Heart left ventricle (tissue), 13 donors: ENCODE data around the gene ANGPTL1.

Source experiments
- POLR2A ChIP-seq, 2 donors: fragments of 450-650 bp; IDR thresholded peaks; one replicate each; pipeline ENCODE4 v1.6.1; 2017; ENCODE audit warnings: antibody characterized with exemption in 2 of 2, mild to moderate bottlenecking in 2 of 2, moderate library complexity in 2 of 2
- TF ChIP-seq, protein P1 (sequence below), 12 donors: fragments of 200-600 bp; sonication (generic) in 4 of 12; IDR thresholded peaks; one replicate each; pipeline versions ENCODE4 v1.5.0 to v1.8.0; 2018 to 2022; ENCODE audit warnings: antibody characterized with exemption in 12 of 12, mild to moderate bottlenecking in 5 of 12
- donor health status: ischemic (EF 13 %, LVEDD 7.1; RV severe dilation, severe dysfunction).
- donor health status: DM: no; HTN: yes; CAD: no.
- donor health status: DM: no; HTN: no; CAD: no.
- donor health status: ischemic (EF 25% LVEDD 6.9; RV normal size, moderate dysfunction).
- donor health status: ischemic (EF 25% LVEDD 5.7; RV mildly dilated, moderate dysfunction).
- donor health status: ischemic (EF 35%, LVEDD 5.7; RV mildly dilated, moderate dysfunction).
- donor health status: nonischemic (EF 11% LVEDD 7.7; RV severe dilation, severe dysfunction).
- donor health status: DM: yes; HTN: yes; CAD: no.
- donor health status: PGD.
- donor health status: ischemic (EF 29% LVEDD 5.4; RV normal size, mild dysfunction).
- donor health status: nonischemic (EF 23%, LVEDD 6.1; RV moderate dilation, normal function).

DNA sequence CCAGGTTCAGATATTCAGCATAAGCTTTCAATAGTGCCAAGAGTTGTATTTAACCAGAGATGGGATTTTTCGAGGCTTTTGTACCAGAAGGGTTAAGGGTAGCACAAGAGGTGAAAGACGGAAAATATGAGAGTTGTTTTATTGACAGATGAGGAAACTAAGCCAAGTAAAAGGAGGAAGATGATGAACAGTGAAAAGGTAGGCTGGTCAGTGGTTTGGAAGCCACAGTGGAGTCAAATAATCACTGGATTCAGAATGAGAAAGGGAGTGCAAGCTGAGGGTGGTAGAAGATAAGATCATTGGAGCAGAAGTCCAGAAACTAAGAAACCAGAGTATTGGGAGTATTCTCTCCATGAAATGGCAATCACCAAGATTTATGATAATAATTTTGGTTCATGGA lies 45.7 kb downstream of the ANGPTL1 start:
- no peak for TF ChIP-seq POLR2A (IDR thresholded peaks at IDR 0.05)
- TF ChIP-seq, protein P1, sequence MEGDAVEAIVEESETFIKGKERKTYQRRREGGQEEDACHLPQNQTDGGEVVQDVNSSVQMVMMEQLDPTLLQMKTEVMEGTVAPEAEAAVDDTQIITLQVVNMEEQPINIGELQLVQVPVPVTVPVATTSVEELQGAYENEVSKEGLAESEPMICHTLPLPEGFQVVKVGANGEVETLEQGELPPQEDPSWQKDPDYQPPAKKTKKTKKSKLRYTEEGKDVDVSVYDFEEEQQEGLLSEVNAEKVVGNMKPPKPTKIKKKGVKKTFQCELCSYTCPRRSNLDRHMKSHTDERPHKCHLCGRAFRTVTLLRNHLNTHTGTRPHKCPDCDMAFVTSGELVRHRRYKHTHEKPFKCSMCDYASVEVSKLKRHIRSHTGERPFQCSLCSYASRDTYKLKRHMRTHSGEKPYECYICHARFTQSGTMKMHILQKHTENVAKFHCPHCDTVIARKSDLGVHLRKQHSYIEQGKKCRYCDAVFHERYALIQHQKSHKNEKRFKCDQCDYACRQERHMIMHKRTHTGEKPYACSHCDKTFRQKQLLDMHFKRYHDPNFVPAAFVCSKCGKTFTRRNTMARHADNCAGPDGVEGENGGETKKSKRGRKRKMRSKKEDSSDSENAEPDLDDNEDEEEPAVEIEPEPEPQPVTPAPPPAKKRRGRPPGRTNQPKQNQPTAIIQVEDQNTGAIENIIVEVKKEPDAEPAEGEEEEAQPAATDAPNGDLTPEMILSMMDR (IDR thresholded peaks at IDR 0.05) = no peak
